ENCODE measurements around the gene IFNA10.
"Not testable (repeated sequence)": the region's sequence is repeated elsewhere in the genome, so short reads cannot be mapped to it uniquely, and the experiment has no call there.

IFNA10 gene

DNA sequence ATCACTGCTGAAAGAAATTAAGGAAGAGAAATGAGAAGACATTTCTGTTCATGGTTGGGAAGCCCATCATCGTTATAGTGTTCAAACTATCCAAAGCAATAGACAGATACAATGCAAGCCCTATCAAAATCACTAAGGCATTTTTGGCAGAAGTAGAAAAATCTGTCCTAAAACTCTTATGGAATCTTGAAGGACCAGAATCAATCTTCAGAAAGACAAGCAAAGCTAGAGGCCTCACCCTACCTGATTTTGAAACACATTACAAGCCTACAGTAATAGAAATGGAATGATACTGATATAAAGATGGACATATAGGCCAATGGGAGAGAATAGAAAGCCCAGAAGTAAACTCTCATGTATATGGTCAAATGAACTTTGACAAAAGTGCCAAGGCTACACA lies 35.6 kb downstream of the IFNA10 start:
- Histone ChIP-seq H3K4me3 (ENCODE audit: low read depth, low read length, poor library complexity, severe bottlenecking) (no peak overlapping the region), H3K27ac (ENCODE audit: low read depth, low read length, poor library complexity, severe bottlenecking) (no peak overlapping the region), H3K79me2 (ENCODE audit: insufficient read depth, low read length) (no peaks in the 10 kb centered on the region), H3K9me3 (ENCODE audit: low read length) (no peaks in the 10 kb centered on the region), H3K27me3 (ENCODE audit: insufficient read depth, low read length) (no peaks in the 10 kb centered on the region), H3F3A (ENCODE audit: insufficient read depth, low read length) (no peaks in the 10 kb centered on the region), H3K9me2 (ENCODE audit: low read depth, low read length) (no peaks in the 10 kb centered on the region), H3K9ac (ENCODE audit: low read length) (no peak overlapping the region), H3K36me3 (ENCODE audit: insufficient read depth, low read length) (no peaks in the 10 kb centered on the region), H4K20me1 (ENCODE audit: insufficient read depth, low read length) (no peaks in the 10 kb centered on the region), H2AFZ (ENCODE audit: low read length) (no peak overlapping the region), H3K4me1 (ENCODE audit: insufficient read depth, low read length, severe bottlenecking) (no peaks in the 10 kb centered on the region), H3K4me2 (ENCODE audit: low read length) (no peak overlapping the region)
- TF ChIP-seq EZH2 (IDR thresholded peaks at IDR 0.05; ENCODE audit: borderline replicate concordance, low read length) = no peak
- TF ChIP-seq, protein P1, sequence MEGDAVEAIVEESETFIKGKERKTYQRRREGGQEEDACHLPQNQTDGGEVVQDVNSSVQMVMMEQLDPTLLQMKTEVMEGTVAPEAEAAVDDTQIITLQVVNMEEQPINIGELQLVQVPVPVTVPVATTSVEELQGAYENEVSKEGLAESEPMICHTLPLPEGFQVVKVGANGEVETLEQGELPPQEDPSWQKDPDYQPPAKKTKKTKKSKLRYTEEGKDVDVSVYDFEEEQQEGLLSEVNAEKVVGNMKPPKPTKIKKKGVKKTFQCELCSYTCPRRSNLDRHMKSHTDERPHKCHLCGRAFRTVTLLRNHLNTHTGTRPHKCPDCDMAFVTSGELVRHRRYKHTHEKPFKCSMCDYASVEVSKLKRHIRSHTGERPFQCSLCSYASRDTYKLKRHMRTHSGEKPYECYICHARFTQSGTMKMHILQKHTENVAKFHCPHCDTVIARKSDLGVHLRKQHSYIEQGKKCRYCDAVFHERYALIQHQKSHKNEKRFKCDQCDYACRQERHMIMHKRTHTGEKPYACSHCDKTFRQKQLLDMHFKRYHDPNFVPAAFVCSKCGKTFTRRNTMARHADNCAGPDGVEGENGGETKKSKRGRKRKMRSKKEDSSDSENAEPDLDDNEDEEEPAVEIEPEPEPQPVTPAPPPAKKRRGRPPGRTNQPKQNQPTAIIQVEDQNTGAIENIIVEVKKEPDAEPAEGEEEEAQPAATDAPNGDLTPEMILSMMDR (IDR thresholded peaks at IDR 0.05; ENCODE audit: low read length) = no peak

DNA sequence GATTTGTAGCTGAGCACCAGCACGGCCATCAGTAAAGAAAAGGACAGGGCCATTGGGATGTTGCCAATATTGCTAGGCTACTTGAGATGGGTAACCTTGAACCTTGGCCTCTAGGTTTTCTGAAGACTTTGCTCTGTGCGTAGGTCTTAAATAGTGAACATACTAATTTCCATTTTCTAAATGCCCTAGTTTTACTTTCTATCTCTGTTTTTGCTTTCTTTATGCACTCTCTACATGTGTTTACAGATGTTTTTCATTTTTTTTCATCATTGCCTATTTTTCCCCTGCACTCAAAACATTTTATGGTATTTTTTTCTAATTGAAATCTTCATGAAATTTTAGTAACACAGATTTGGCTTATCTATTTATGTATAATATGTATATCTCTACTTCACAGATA lies 40.4 kb downstream of the IFNA10 start, which contains the start of gene IFNA21:
IFNA21 (minus strand) TSS at position 101 of the 400 bp plus-strand sequence; CDS start at position 53, 48 bp downstream.
- H3K4me2 ChIP-seq (ENCODE audit: low read length) = not testable (repeated sequence)

DNA sequence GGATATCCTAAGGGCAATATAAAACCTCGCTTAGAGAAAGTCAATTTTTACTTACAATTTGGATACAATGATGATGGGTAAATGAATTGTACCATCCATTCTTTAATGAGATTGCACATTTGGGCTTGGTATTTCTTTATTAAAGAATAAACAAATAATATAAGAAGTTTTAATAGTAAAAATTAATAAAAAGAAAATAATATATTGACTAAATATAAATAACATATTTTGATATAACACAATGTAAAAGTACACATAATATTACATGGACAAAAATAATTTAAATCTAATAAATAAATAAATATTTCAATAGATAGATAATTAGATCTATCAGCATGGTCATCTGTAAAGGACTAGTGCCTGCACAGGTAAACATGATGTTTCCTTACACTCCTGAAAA lies 41.4 kb downstream of the IFNA10 start:
- no peaks in the 10 kb centered on the region for H3K36me3 ChIP-seq (ENCODE audit: insufficient read depth, low read length)
- no peaks in the 10 kb centered on the region for H3K79me2 ChIP-seq (ENCODE audit: insufficient read depth, low read length)
- H3K4me2 ChIP-seq (ENCODE audit: low read length) = no peak overlapping the region
- H3K9me2 ChIP-seq (ENCODE audit: low read depth, low read length) = no peaks in the 10 kb centered on the region
- H3K4me1 ChIP-seq (ENCODE audit: insufficient read depth, low read length, severe bottlenecking) = no peaks in the 10 kb centered on the region
- TF ChIP-seq, protein P1 (IDR thresholded peaks at IDR 0.05; ENCODE audit: low read length) = no peak
- no peak for TF ChIP-seq EZH2 (IDR thresholded peaks at IDR 0.05; ENCODE audit: borderline replicate concordance, low read length)
- no peak overlapping the region for H3K9ac ChIP-seq (ENCODE audit: low read length)
- no peaks in the 10 kb centered on the region for H3F3A ChIP-seq (ENCODE audit: insufficient read depth, low read length)
- H3K27me3 ChIP-seq (ENCODE audit: insufficient read depth, low read length) = no peaks in the 10 kb centered on the region
- no peaks in the 10 kb centered on the region for H3K9me3 ChIP-seq (ENCODE audit: low read length)
- H4K20me1 ChIP-seq (ENCODE audit: insufficient read depth, low read length) = no peaks in the 10 kb centered on the region
- no peak overlapping the region for H3K27ac ChIP-seq (ENCODE audit: low read depth, low read length, poor library complexity, severe bottlenecking)
- H2AFZ ChIP-seq (ENCODE audit: low read length) = no peak overlapping the region
- no peak overlapping the region for H3K4me3 ChIP-seq (ENCODE audit: low read depth, low read length, poor library complexity, severe bottlenecking)

More for the DNA sequence above, 40.4 kb downstream of the IFNA10 start, which contains the start of gene IFNA21:
- H3K9ac ChIP-seq (ENCODE audit: low read length); H3F3A ChIP-seq (ENCODE audit: insufficient read depth, low read length); H3K36me3 ChIP-seq (ENCODE audit: insufficient read depth, low read length); H3K4me1 ChIP-seq (ENCODE audit: insufficient read depth, low read length, severe bottlenecking); H3K79me2 ChIP-seq (ENCODE audit: insufficient read depth, low read length); H3K27me3 ChIP-seq (ENCODE audit: insufficient read depth, low read length); H2AFZ ChIP-seq (ENCODE audit: low read length); H3K27ac ChIP-seq (ENCODE audit: low read depth, low read length, poor library complexity, severe bottlenecking); H3K4me3 ChIP-seq (ENCODE audit: low read depth, low read length, poor library complexity, severe bottlenecking); H3K9me3 ChIP-seq (ENCODE audit: low read length); H4K20me1 ChIP-seq (ENCODE audit: insufficient read depth, low read length); H3K9me2 ChIP-seq (ENCODE audit: low read depth, low read length): not testable (repeated sequence)

DNA sequence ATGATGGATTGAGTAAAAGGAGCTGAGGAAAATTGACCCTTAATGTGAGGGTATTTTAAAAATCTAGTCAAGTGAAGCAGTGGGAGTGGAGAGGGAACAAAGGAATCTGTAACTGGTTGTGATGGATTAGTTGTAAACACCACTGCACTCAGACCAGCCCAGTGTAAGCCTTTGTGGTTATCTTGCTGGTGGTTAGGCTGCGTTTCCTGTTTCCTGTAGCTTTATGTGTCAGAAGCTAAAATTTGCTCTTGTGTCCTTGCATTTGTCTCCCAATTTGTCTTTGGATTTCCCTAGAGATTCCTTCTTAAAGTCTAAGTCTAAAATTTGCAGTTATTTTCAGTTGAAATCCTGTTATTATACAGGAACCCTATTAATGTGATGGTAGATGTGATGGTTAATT lies 46.8 kb downstream of the IFNA10 start:
- no peaks in the 10 kb centered on the region for H3K9me3 ChIP-seq (ENCODE audit: low read length)
- no peaks in the 10 kb centered on the region for H3K27me3 ChIP-seq (ENCODE audit: insufficient read depth, low read length)
- H3K9me2 ChIP-seq (ENCODE audit: low read depth, low read length) = no peaks in the 10 kb centered on the region
- H3F3A ChIP-seq (ENCODE audit: insufficient read depth, low read length) = no peaks in the 10 kb centered on the region
- H2AFZ ChIP-seq (ENCODE audit: low read length) = no peak overlapping the region
- H3K79me2 ChIP-seq (ENCODE audit: insufficient read depth, low read length) = no peaks in the 10 kb centered on the region
- TF ChIP-seq, protein P1 (IDR thresholded peaks at IDR 0.05; ENCODE audit: low read length) = no peak
- no peaks in the 10 kb centered on the region for H4K20me1 ChIP-seq (ENCODE audit: insufficient read depth, low read length)
- no peak overlapping the region for H3K4me2 ChIP-seq (ENCODE audit: low read length)
- H3K27ac ChIP-seq (ENCODE audit: low read depth, low read length, poor library complexity, severe bottlenecking) = no peak overlapping the region
- H3K4me1 ChIP-seq (ENCODE audit: insufficient read depth, low read length, severe bottlenecking) = no peaks in the 10 kb centered on the region
- no peaks in the 10 kb centered on the region for H3K36me3 ChIP-seq (ENCODE audit: insufficient read depth, low read length)
- H3K4me3 ChIP-seq (ENCODE audit: low read depth, low read length, poor library complexity, severe bottlenecking) = no peak overlapping the region
- no peak overlapping the region for H3K9ac ChIP-seq (ENCODE audit: low read length)
